NCI-H510A treated with DMSO at 0.1 percent for 48 hours (cell line): Measurements from ENCODE around the gene KIR3DL3.
A peak's percentile ranks its signal among the peaks of the same experiment; 100 is the strongest.
"Not testable (repeated sequence)": the region's sequence is repeated elsewhere in the genome, so short reads cannot be mapped to it uniquely, and the experiment has no call there.

Experiments used
- DNase-seq: peaks from one replicate; lab custom pipeline; 2025; lab: John Stamatoyannopoulos, UW

The KIR3DL3 gene

DNA sequence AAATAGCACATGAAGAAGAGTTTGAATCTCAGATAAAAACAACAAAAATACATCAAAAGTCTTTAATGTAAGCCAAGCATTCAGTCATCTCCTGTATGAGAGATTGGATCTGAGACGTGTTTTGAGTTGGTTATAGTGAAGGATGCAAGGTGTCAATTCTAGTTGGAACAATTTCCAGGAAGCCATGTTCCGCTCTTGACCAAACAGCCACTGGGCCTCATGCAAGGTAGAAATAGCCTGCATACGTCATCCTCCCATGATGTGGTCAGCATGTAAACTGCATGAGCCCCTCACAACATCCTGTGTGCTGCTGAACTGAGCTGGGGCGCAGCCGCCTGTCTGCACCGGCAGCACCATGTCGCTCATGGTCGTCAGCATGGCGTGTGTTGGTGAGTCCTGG, at the start of gene KIR3DL3:
Gene KIR3DL3, plus strand, starts transcription at position 301 of the 400 bp plus-strand sequence. Its CDS starts 55 bp downstream, at position 356.
- no peak for DNase-seq

DNA sequence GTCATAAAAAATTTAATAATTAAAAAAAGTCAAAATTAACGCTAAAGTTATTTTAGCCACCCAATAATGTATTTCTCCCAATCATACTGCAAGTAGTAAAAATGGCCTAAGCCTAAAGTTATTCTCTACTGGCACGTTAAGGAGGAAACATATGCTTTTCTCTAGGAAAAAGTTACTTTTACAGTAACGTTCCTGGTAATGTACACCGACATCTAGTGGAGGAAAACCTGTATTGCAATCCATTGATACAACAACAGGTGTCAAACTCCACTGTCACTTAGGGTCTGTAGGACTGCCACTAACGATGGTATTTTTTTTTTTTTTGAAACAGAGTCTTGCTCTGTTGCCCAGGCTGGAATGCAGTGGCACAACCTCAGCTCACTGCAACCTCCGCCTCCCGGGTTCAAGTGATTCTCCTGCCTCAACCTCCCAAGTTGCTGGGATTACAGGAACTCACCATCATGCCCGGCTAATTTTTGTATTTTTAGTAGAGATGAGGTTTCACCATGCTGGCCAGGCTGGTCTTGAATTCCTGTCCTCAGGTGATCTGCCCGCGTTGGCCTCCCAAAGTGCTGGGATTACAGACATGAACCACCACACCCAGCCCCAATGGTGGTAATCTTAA, 47.9 kb upstream of the KIR3DL3 start:
- DNase-seq = not testable (repeated sequence)

DNA sequence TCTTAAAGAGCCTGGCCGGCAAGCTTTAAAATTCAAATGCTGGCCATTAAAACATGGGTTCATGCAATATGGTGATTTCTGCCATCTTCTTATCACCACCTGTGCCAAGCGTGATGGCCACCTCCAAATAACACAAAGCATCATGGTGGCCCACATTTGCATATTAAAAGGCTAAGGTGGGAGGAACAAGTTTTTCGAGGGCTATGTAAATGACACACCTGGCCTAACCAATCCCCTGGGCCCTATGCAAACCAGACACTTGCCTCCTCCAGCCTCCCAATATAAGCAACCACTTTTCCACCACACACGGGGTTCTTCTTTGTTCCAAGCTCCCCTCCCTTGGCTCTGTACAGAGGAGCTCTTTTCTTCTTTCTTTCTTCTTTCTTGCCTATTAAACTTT, 47.0 kb upstream of the KIR3DL3 start:
- DNase-seq = no peak

DNA sequence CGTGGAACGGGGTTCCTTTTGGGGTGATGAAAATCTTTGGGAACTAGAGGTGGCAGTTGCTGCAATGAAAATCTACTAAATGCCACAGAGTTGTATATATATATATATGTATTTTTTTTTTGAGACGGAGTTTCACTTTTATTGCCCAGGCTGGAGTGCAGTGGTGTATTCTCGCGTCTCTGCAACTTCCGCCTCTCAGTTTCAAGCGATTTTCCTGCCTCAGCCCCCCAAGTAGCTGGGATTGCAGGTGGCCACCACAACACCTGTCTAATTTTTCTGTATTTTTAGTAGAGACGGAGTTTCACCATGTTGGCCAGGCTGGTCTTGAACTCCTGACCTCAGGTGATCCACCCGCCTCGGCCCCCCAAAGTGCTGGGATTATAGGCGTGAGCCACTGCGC, 42.6 kb upstream of the KIR3DL3 start:
- not testable (repeated sequence) for DNase-seq

DNA sequence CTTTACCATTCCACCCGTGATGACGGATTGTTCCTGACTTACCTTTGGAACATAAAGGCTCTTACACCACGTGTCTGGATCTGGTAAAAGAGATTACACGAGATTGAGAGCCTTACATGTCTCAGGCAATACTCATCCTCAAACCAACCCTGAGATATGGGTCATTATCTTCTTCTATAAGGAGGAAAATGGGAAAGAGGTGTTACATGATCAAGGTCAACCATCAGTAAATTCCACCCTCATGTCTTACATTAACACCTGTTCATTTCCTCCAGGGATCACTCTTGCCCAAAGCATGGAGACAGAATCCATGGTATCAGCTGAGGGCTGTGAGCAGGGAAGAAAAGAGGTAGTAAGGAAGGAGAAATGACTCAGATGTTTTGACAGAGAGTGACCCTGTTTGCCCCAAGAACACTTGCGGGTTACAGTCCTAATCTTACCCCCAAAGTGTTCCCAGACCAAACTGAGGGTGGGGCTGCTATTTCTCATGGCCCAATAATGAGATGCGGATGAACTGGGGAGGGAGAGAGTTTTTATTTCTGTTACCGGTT, 41.9 kb upstream of the KIR3DL3 start:
- no peak for DNase-seq

DNA sequence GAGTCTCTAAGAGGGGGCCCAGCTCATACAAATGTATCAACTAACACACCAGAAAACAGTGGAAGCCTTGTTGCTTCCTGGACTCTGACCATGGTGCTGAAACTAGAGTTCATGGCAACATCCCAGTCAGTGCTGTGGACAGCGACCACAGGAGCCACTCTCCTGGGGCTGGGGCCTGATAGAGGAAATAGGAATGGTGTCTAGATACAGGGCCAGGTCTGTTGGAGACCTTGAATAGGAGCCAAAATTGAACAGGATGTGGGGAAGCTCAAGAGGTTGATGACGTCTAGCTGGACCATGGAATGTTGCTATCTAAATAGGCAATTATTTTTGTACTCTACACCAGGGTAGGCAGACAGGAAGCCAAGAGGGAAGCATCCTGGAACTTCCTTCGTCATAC, 39.7 kb upstream of the KIR3DL3 start:
- DNase-seq = no peak

DNA sequence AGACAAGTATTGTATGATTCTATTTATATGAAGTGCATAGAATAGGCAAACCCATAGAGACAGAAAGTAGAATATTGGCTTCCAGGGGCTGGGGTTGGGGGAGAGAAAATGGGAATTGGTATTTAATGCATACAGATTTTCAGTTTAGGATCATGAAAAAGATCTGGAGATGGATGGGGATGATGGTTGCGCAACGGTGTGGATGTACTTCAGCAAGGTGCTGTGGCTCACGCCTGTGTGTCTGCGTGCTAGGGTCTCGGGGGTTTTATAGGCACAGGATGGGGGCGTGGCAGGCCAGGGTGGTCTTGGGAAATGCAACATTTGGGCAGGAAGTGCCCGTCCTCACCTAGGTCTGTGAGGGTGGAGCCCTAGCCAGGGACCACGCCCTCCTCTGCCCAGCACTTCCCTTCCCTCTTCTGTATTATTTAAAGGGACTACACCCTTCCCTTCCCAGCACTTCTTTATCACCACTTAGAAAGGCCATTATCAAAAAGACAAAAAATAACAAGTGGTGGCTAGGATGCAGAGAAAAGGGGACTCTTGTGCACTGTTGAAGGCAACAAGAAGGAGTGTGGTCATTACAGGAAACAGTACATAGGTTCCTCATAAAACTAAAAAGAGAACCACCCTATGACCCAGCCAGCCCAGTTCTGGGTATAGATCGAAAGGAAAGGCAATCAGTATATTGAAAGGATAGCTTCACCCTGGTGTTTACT, 32.5 kb upstream of the KIR3DL3 start:
- DNase-seq = no peak

DNA sequence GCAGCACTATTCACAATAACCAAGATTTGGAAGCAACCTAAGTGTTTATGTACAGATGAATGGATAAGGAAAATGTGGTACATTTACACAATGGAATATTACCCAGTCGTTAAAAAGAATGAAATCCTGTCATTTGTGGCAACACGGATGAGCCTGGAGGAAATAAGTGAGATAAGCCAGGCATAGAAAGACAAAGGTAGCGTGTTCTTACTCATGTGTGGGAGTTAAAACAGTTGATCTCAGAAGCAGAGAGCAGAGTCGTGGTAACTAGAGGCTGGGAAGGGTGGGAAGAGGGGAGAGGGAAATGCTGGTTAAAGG, 32.0 kb upstream of the KIR3DL3 start:
- no peak for DNase-seq

DNA sequence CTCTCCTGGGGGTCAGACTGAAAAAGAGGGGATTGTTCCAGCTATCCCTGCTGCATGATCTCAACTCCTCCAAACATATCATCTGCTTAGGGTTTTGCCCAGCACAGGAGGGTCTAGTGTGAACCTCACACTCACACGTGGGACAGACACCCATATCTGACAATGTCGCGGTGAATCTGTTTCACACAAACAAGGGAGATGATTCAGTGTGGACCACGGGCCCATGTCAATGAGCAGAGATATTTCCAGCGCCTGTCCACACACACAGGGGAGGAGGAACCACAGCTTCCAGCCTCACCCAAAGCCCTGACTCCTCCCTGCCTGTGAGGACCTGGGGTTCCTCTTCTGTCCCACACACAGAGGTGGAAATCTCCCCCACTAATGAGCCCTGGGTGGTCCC, 29.6 kb upstream of the KIR3DL3 start:
- no peak for DNase-seq

DNA sequence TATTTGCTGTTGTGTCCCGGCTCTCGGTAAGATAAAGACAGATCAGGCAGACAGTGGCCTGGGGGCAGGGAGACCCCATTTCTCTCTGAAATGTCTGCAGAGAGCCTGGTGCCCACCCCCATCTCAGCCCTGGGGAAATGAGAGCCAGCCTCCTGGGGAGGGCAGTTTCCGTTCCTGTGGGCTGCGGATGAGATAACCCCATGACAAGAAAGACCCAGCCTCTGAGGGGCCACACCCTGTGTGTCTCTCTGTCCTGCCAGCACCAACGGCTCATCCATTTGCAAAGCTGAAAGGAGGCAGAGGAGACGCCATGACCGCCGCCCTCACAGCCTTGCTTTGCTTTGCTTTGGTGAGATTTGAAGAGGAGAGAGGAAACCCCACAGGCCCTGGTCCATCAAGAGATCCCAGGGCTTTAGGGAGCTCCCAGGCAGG, 28.1 kb upstream of the KIR3DL3 start:
- DNase-seq = no peak

DNA sequence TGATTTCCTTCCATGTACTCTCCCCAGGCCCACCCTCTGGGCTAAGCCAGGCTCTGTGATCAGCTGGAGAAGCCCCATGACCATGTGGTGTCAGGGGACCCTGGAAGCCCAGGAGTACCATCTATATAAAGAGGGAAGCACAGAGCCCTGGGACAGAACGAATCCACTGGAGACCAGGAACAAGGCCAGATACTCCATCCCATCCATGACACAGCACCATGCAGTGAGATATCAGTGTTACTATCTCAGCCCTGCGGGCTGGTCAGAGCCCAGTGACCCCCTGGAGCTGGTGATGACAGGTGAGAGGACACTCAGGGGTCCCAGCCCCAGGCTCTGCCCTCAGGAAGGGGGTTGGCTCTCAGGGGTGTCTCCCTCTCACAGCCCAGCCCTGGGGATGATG, 27.5 kb upstream of the KIR3DL3 start:
- no peak for DNase-seq

DNA sequence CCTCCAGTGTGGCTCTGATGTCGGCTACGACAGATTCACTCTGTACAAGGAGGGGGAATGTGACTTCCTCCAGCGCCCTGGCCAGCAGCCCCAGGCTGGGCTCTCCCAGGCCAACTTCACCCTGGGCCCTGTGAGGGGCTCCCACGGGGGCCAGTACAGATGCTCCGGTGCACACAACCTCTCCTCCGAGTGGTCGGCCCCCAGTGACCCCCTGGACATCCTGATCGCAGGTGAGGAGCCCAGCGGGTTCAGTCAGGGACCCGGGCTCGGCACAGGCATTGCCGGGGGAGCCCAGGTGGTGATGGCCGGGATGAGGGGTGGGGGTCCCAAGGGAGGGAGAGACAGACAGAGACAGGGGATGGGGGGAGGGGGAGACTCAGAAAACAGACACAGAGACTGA, 26.5 kb upstream of the KIR3DL3 start:
- DNase-seq = not testable (repeated sequence)

DNA sequence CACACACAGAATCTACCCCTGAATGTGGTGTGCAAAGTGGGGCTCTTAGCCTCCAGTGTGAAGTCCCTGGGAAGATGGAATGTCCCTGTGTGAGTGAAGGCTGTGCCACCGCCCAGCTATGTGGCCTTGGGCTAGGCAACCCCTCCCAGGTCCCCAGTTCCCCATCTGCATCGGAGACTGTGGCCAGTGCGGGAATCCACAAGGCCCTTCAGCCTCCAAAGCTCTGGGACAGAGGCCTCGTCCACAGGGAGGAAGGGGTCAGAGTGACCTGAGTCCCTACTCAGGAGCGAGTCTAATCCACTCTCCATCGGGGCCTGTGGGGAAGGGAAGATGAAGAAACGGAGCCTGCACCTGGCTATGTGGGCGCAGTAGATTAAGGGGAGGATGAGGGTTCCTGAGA, 19.3 kb upstream of the KIR3DL3 start:
- no peak for DNase-seq

DNA sequence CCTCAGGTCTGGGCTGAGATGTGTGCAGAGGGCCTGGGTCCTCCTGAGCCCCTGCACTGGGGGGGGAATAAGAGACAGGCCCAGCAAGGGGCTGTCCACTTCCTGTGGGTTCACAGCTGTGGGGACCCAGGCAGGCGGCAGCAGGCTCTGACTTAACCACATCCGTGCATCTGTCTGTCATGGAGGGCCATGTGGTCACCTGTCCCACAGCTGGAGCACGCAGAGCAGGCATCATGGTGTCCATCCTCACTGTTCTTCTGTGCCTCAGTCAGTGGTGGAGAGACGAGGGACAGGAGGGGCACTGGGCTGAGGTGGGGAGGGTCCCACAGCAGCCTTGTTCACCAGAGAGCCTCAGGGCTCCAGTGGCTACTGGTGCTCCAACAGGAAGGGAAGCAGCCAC, 16.3 kb upstream of the KIR3DL3 start:
- no peak for DNase-seq

DNA sequence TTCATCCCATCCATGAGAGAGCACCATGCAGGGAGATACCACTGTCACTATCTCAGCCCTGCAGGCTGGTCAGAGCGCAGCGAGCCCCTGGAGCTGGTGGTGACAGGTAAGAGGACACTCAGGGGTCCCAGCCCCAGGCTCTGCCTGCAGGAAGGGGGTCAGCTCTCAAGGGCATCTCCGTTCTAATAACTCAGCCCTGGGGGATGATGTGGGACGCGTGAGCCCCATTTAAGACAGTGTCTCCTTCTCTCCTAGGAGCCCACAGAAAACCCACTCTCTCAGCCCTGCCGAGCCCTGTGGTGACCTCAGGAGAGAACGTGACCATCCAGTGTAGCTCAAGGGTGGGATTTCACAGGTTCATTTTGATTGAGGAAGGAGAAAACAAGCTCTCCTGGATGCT, 15.5 kb upstream of the KIR3DL3 start:
- peak; percentile 34 for DNase-seq

DNA sequence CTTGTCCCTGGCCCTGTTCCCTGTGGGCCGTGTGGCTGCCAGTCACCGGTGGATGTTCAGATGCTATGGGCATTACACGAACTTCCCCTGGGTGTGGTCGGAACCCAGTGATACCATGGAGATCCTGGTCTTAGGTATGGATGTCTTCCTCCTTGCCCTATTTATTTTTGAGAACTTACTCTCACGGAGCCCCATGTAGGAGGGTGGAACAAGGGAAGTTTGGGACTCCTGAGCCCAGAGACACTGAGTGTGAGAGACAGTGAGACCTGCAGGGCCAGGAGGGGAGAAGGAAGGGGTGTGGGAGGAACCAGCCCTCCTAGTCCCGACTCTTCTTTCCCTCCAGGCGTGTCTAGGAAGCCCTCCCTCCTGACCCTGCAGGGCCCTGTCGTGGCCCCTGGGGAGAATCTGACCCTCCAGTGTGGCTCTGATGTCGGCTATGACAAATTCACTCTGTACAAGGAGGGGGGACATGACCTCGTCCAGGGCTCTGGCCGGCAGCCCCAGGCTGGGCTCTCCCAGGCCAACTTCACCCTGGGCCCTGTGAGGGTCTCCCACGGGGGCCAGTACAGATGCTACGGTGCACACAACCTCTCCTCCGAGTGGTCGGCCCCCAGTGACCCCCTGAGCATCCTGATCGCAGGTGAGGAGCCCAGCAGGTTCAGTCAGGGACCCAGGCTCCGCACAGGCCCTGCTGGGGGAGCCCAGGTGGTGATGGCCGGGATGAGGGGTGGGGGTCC, 14.9 kb upstream of the KIR3DL3 start:
- DNase-seq = no peak

DNA sequence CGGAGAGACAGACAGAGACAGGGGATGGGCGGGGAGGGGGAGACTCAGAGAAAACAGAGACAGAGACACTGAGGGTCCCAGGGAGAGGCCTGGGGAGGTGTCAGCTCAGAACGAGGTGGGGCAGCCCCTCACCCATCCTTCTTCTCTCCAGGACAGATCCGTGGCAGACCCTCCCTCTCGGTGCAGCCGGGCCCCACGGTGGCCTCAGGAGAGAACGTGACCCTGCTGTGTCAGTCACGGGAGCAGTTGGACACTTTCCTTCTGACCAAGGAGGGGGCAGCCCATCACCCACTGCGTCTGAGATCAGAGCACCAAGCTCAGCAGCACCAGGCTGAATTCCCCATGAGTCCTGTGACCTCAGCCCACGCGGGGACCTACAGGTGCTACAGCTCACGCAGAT, 14.3 kb upstream of the KIR3DL3 start:
- not testable (repeated sequence) for DNase-seq

DNA sequence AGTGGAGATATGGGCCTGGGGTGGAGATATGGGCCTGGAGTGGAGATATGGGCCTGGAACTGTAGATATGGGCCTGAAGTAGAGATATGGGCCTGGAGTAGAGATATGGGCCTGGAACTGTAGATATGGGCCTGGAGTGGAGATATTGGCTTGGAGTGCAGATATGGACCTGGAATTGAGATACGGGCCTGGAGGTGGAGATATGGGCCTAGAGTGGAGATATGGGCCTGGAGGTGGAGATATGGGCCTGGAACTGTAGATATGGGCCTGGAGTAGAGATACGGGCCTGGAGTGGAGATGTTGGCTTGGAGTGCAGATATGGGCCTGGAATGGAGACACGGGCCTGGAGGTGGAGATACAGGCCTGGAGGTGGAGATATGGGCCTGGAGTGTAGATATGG, 402 bp downstream of the KIR3DL3 start:
- no peak for DNase-seq

DNA sequence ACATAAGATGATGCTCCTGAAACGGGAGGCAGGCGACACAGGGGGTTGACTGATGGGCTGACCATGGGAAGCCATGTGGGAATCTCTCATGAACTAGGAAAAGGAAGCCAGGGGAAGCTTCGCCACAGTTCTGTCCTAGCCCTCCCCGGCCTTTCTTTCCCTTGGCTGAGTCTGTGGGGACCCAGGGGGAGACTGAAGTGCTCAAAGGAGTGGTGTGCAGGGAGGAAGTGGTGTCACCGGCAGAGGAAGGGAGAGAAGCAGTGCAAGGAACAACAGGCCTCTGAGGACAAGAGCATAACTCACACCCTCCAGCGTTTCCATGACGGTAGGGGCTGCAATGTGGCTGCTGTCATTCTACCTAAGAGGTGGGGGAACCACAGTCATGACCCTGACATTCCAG, 1.1 kb downstream of the KIR3DL3 start:
- no peak for DNase-seq

DNA sequence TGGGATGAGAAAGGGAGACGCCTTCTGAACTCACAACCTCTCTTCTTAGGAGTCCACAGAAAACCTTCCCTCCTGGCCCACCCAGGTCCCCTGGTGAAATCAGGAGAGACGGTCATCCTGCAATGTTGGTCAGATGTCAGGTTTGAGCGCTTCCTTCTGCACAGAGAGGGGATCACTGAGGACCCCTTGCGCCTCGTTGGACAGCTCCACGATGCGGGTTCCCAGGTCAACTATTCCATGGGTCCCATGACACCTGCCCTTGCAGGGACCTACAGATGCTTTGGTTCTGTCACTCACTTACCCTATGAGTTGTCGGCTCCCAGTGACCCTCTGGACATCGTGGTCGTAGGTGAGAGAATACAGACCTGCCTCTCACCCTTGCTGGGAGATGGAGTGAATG, 3.3 kb downstream of the KIR3DL3 start:
- DNase-seq = no peak

DNA sequence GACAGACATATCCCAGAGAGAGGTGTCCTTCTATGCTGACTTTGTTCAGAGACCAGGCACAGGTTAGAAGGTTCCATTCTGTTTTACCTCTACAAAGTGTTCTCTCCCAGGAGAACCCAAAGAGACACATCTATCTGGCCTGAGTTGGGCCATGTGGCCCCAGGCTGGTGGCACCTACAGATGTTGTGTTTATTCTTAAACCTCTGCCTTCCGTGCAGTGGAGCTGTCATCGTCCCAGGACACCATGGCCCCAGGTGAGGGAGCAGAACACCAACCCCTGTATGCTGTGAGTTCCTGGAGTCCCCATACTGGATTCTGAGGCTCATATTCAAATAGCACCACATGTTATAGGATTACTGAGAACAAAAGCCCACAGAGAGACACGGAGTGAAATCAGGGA, 3.9 kb downstream of the KIR3DL3 start:
- no peak for DNase-seq

DNA sequence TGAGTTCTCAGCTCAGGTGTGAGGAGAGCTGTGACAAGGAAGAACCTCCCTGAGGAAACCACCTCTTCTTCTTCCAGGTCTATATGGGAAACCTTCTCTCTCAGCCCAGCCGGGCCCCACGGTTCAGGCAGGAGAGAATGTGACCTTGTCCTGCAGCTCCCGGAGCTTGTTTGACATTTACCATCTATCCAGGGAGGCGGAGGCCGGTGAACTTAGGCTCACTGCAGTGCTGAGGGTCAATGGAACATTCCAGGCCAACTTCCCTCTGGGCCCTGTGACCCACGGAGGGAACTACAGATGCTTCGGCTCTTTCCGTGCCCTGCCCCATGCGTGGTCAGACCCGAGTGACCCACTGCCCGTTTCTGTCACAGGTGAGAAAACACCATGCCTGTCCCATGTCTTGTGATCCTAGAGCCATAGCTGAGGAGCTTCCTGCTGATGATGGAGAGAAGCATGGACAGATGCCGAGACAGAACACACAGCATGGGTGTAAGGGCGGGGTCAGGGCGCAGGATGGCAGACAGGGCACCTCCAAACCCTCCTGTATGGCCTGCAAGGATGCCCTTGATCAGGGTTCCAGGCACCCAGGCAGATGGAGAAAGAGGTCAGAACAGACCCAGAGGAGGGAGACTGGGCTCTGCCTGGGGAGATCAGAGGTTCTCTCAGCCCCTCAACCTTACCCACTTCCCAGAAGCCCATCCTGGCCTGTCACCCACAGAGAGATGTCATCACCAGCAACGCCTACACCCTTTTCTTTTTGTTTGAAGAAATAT, 5.4 kb downstream of the KIR3DL3 start:
- no peak for DNase-seq
